ENCODE results near the gene PHTF2.
A peak's percentile ranks its signal among the peaks of the same experiment; 100 is the strongest.

PHTF2 gene

GRCh38 chr7:77837275-77837674, 38.7 kb downstream of the PHTF2 start:
- ChIA-PET POLR2A (no interaction called here), CTCF (no interaction called here)
- TF ChIP-seq ELF4 (IDR thresholded peaks at IDR 0.05) (no peak), FOXA1 (IDR thresholded peaks at IDR 0.05) (no peak), ARNT (IDR thresholded peaks at IDR 0.05) (no peak), L3MBTL2 (conservative IDR thresholded peaks at IDR 0.05) (no peak), SUZ12 (IDR thresholded peaks at IDR 0.05) (no peak), LEF1 (IDR thresholded peaks at IDR 0.05; ENCODE audit: borderline replicate concordance) (no peak), HDGF (IDR thresholded peaks at IDR 0.05; ENCODE audit: borderline replicate concordance) (no peak), ZNF384 (IDR thresholded peaks at IDR 0.05) (no peak), BHLHE40 (IDR thresholded peaks at IDR 0.05; ENCODE audit: borderline replicate concordance) (no peak), FOXM1 (IDR thresholded peaks at IDR 0.05; ENCODE audit: borderline replicate concordance) (no peak), CTBP1 (IDR thresholded peaks at IDR 0.05; ENCODE audit: borderline replicate concordance) (no peak), FOXK2 (IDR thresholded peaks at IDR 0.05) (no peak), NFRKB (IDR thresholded peaks at IDR 0.05) (no peak), SP1 (IDR thresholded peaks at IDR 0.05) (no peak), TARDBP (IDR thresholded peaks at IDR 0.05) (no peak), PKNOX1 (IDR thresholded peaks at IDR 0.05) (no peak)
- DNase-seq (ENCODE audit: extremely low spot score), result no peak

- CTCF ChIA-PET, result no interaction called here
- POLR2A ChIA-PET, result no interaction called here
- DNase-seq (ENCODE audit: extremely low spot score), result no peak
- TF ChIP-seq NFRKB (IDR thresholded peaks at IDR 0.05), result no peak
These were observed 39.4 kb downstream of the PHTF2 start for GRCh38 chr7:77837966-77838365.

GRCh38 chr7:77838929-77839491, 40.4 kb downstream of the PHTF2 start:
- TF ChIP-seq FOXM1 (IDR thresholded peaks at IDR 0.05; ENCODE audit: borderline replicate concordance) (no peak), HDGF (IDR thresholded peaks at IDR 0.05; ENCODE audit: borderline replicate concordance) (no peak), BHLHE40 (IDR thresholded peaks at IDR 0.05; ENCODE audit: borderline replicate concordance) (no peak), ZNF384 (IDR thresholded peaks at IDR 0.05) (no peak), FOXA1 (IDR thresholded peaks at IDR 0.05) (no peak), ARNT (IDR thresholded peaks at IDR 0.05) (no peak), NFRKB (IDR thresholded peaks at IDR 0.05) (no peak), PKNOX1 (IDR thresholded peaks at IDR 0.05) (no peak), FOXK2 (IDR thresholded peaks at IDR 0.05) (no peak), TARDBP (IDR thresholded peaks at IDR 0.05) (no peak), L3MBTL2 (conservative IDR thresholded peaks at IDR 0.05) (no peak), CTBP1 (IDR thresholded peaks at IDR 0.05; ENCODE audit: borderline replicate concordance) (no peak), ELF4 (IDR thresholded peaks at IDR 0.05) (no peak), LEF1 (IDR thresholded peaks at IDR 0.05; ENCODE audit: borderline replicate concordance) (no peak), SP1 (IDR thresholded peaks at IDR 0.05) (no peak), SUZ12 (IDR thresholded peaks at IDR 0.05) (no peak)
- ChIA-PET CTCF (no interaction called here), POLR2A (interaction anchor here (1.0 kb wide), 1 partner anchor 18 kb away, joined by 3 read pairs; no protein-coding TSS in a partner anchor)
- peak; percentile 9 for DNase-seq (ENCODE audit: extremely low spot score)

- POLR2A ChIA-PET, result interaction anchor here (1.0 kb wide), 1 partner anchor 17 kb away, joined by 3 read pairs; no protein-coding TSS in a partner anchor
- TF ChIP-seq BHLHE40 (IDR thresholded peaks at IDR 0.05; ENCODE audit: borderline replicate concordance) (no peak), SUZ12 (IDR thresholded peaks at IDR 0.05) (no peak), PKNOX1 (IDR thresholded peaks at IDR 0.05) (no peak), NFRKB (IDR thresholded peaks at IDR 0.05) (no peak), TARDBP (IDR thresholded peaks at IDR 0.05) (no peak), L3MBTL2 (conservative IDR thresholded peaks at IDR 0.05) (no peak), HDGF (IDR thresholded peaks at IDR 0.05; ENCODE audit: borderline replicate concordance) (no peak), ARNT (IDR thresholded peaks at IDR 0.05) (no peak), FOXA1 (IDR thresholded peaks at IDR 0.05) (no peak), LEF1 (IDR thresholded peaks at IDR 0.05; ENCODE audit: borderline replicate concordance) (no peak), SP1 (IDR thresholded peaks at IDR 0.05) (no peak)
- no peak for DNase-seq (ENCODE audit: extremely low spot score)
- CTCF ChIA-PET, result no interaction called here
These were observed 41.3 kb downstream of the PHTF2 start for GRCh38 chr7:77839919-77840318.

- ChIA-PET CTCF (interaction anchor here (0.6 kb wide), 1 partner anchor 30 kb away, joined by 3 read pairs; no protein-coding TSS in a partner anchor), POLR2A (no interaction called here)
- no peak for DNase-seq (ENCODE audit: extremely low spot score)
- TF ChIP-seq SUZ12 (IDR thresholded peaks at IDR 0.05) (no peak), L3MBTL2 (conservative IDR thresholded peaks at IDR 0.05) (no peak), TARDBP (IDR thresholded peaks at IDR 0.05) (no peak), NFRKB (IDR thresholded peaks at IDR 0.05) (no peak), LEF1 (IDR thresholded peaks at IDR 0.05; ENCODE audit: borderline replicate concordance) (no peak), ELF4 (IDR thresholded peaks at IDR 0.05) (no peak), FOXM1 (IDR thresholded peaks at IDR 0.05; ENCODE audit: borderline replicate concordance) (no peak), HDGF (IDR thresholded peaks at IDR 0.05; ENCODE audit: borderline replicate concordance) (no peak), BHLHE40 (IDR thresholded peaks at IDR 0.05; ENCODE audit: borderline replicate concordance) (no peak), SP1 (IDR thresholded peaks at IDR 0.05) (no peak), ARNT (IDR thresholded peaks at IDR 0.05) (no peak), ZNF384 (IDR thresholded peaks at IDR 0.05) (no peak)
These were observed 44.6 kb downstream of the PHTF2 start for GRCh38 chr7:77843194-77843593.

GRCh38 chr7:77846317-77847092, 47.9 kb downstream of the PHTF2 start:
- CTCF ChIA-PET, result interaction anchor here (1.1 kb wide), 1 partner anchor 195 kb away, joined by 3 read pairs; no protein-coding TSS in a partner anchor
- POLR2A ChIA-PET, result no interaction called here
- DNase-seq (ENCODE audit: extremely low spot score), result no peak
- no peak for TF ChIP-seq BHLHE40 (IDR thresholded peaks at IDR 0.05; ENCODE audit: borderline replicate concordance)
- no peak for TF ChIP-seq SP1 (IDR thresholded peaks at IDR 0.05)
- no peak for TF ChIP-seq ZNF384 (IDR thresholded peaks at IDR 0.05)
- TF ChIP-seq FOXA1 (IDR thresholded peaks at IDR 0.05), result no peak

All from HEK293T (cell line).